ENCODE data around the gene COL4A1.

COL4A1 gene

GRCh38 chr13:110273254-110273653 is 33.7 kb downstream of the COL4A1 start:
- no CpG with 5 or more reads among the region's 6 CpGs for WGBS, 2 donors (ENCODE audit: extremely low coverage in 2 of 2, insufficient read length in 2 of 2, insufficient replicate concordance in 1 of 2)
- peaks cover 0 to 2% of the 10 kb centered on the region in 2 donors for H3K36me3 ChIP-seq (replicated peaks in 1 of 2; ENCODE audit: control insufficient read depth in 2 of 2, insufficient read depth in 2 of 2, low read length in 2 of 2)
- no peak for DNase-seq (ENCODE audit: low spot score)
- no peak overlapping the region for H3K4me2 ChIP-seq (ENCODE audit: insufficient read depth, low read length, poor library complexity, severe bottlenecking)
- no peak overlapping the region for H2AK5ac ChIP-seq (ENCODE audit: low read depth, low read length)
- H3K9ac ChIP-seq (ENCODE audit: low read depth, low read length, poor library complexity) = no peak overlapping the region
- no peaks in the 10 kb centered on the region for H3K9me3 ChIP-seq (replicated peaks in 1 of 2; ENCODE audit: control insufficient read depth in 2 of 2, insufficient read depth in 1 of 2, low read depth in 1 of 2, low read length in 2 of 2)
- no peak overlapping the region for H3K4me3 ChIP-seq (ENCODE audit: low read length in 2 of 2)
- peaks cover 2% of the 10 kb centered on the region for H3K79me1 ChIP-seq (ENCODE audit: low read depth, low read length)
- no peak overlapping the region for H3K14ac ChIP-seq (ENCODE audit: low read length)
- no peaks in the 10 kb centered on the region for H3K27me3 ChIP-seq (ENCODE audit: control insufficient read depth in 3 of 3, insufficient read depth in 3 of 3, low read depth in 1 of 3, low read length in 3 of 3)
- H3K18ac ChIP-seq (ENCODE audit: low read length) = no peak overlapping the region
- H4K91ac ChIP-seq (ENCODE audit: low read depth, low read length, poor library complexity) = no peak overlapping the region
- no peak overlapping the region for H2BK12ac ChIP-seq (ENCODE audit: low read length)
- no peak overlapping the region for H2BK15ac ChIP-seq (ENCODE audit: low read length)
- peaks cover 12 to 15% of the 10 kb centered on the region in 2 donors for H3K4me1 ChIP-seq (ENCODE audit: control insufficient read depth in 2 of 2, insufficient read depth in 1 of 2, low read depth in 1 of 2, low read length in 2 of 2)
- no peak overlapping the region for H2BK120ac ChIP-seq (ENCODE audit: low read depth, low read length)
- no peak overlapping the region for H4K8ac ChIP-seq (ENCODE audit: low read depth, low read length)
- no peak overlapping the region for H3K27ac ChIP-seq (replicated peaks; ENCODE audit: low read length)
- H3K23ac ChIP-seq (ENCODE audit: low read depth, low read length, poor library complexity) = no peak overlapping the region
- no peak overlapping the region for H2BK5ac ChIP-seq (ENCODE audit: low read length)
- no peak overlapping the region for H3K4ac ChIP-seq (ENCODE audit: low read length)
- H2AFZ ChIP-seq (ENCODE audit: low read length) = no peak overlapping the region

DNA sequence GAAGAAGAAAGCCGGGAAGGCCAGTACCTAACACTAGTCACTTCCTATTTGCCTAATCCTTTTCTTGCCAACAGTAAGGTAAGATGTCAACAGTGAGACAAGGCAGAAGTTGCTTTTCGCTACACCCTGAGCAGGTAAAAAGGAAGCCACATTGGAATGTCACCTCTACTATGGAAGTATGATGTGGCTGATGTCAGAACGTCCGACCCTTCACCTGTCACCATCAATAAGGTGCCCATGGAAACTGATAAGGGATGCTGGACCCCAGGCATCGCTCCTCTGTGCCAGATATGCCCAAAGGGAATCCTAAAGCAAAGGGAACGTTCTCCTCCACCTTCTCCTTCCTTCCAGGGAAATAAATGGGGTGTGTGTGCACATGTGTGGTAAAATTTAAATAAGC is 34.3 kb downstream of the COL4A1 start:
- Histone ChIP-seq H3K4me2 (ENCODE audit: insufficient read depth, low read length, poor library complexity, severe bottlenecking) (no peak overlapping the region), H3K23ac (ENCODE audit: low read depth, low read length, poor library complexity) (no peak overlapping the region), H3K79me1 (ENCODE audit: low read depth, low read length) (peaks cover 2% of the 10 kb centered on the region), H3K14ac (ENCODE audit: low read length) (no peak overlapping the region), H2AFZ (ENCODE audit: low read length) (no peak overlapping the region), H2BK12ac (ENCODE audit: low read length) (no peak overlapping the region), H3K27me3 (ENCODE audit: control insufficient read depth in 3 of 3, insufficient read depth in 3 of 3, low read depth in 1 of 3, low read length in 3 of 3) (no peaks in the 10 kb centered on the region), H4K8ac (ENCODE audit: low read depth, low read length) (no peak overlapping the region), H3K27ac (replicated peaks; ENCODE audit: low read length) (no peak overlapping the region), H2BK5ac (ENCODE audit: low read length) (no peak overlapping the region), H4K91ac (ENCODE audit: low read depth, low read length, poor library complexity) (no peak overlapping the region), H3K4me1 (ENCODE audit: control insufficient read depth in 2 of 2, insufficient read depth in 1 of 2, low read depth in 1 of 2, low read length in 2 of 2) (peaks cover 14 to 17% of the 10 kb centered on the region in 2 donors), H3K9ac (ENCODE audit: low read depth, low read length, poor library complexity) (no peak overlapping the region), H3K4ac (ENCODE audit: low read length) (no peak overlapping the region), H2BK120ac (ENCODE audit: low read depth, low read length) (no peak overlapping the region), H3K4me3 (ENCODE audit: low read length in 2 of 2) (no peak overlapping the region), H2AK5ac (ENCODE audit: low read depth, low read length) (no peak overlapping the region), H3K36me3 (replicated peaks in 1 of 2; ENCODE audit: control insufficient read depth in 2 of 2, insufficient read depth in 2 of 2, low read length in 2 of 2) (peaks cover 0 to 2% of the 10 kb centered on the region in 2 donors), H3K9me3 (replicated peaks in 1 of 2; ENCODE audit: control insufficient read depth in 2 of 2, insufficient read depth in 1 of 2, low read depth in 1 of 2, low read length in 2 of 2) (no peaks in the 10 kb centered on the region), H3K18ac (ENCODE audit: low read length) (no peak overlapping the region), H2BK15ac (ENCODE audit: low read length) (no peak overlapping the region)
- WGBS, 2 donors (ENCODE audit: extremely low coverage in 2 of 2, insufficient read length in 2 of 2, insufficient replicate concordance in 1 of 2) = no CpG with 5 or more reads among the region's 6 CpGs
- DNase-seq (ENCODE audit: low spot score) = no peak

DNA sequence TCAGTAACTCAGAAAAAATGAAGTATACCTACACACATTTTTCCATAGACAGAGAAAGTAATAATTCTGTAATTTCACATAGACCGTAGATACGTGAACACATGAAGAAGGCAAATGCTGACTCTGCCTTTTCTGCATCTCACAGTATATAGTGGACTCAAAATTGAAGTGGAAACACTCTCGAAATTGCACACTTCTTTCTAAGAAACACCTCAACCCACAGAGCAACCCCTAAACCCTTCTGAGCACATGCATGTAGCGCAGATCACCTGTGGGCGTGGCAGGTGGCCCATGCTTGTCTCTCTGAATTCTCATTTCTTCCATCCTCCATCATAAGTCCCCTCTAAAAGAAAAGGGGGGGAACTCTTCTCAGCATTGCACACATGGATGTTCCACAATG is 34.7 kb downstream of the COL4A1 start:
- H3K4me1 ChIP-seq (ENCODE audit: control insufficient read depth in 2 of 2, insufficient read depth in 1 of 2, low read depth in 1 of 2, low read length in 2 of 2) = peaks cover 16 to 20% of the 10 kb centered on the region in 2 donors
- no peak overlapping the region for H4K8ac ChIP-seq (ENCODE audit: low read depth, low read length)
- no peak overlapping the region for H2AFZ ChIP-seq (ENCODE audit: low read length)
- H3K23ac ChIP-seq (ENCODE audit: low read depth, low read length, poor library complexity) = no peak overlapping the region
- no peak overlapping the region for H3K9ac ChIP-seq (ENCODE audit: low read depth, low read length, poor library complexity)
- no peak overlapping the region for H2BK5ac ChIP-seq (ENCODE audit: low read length)
- no peak overlapping the region for H2BK15ac ChIP-seq (ENCODE audit: low read length)
- no peak overlapping the region for H2BK12ac ChIP-seq (ENCODE audit: low read length)
- no peak overlapping the region for H3K4me3 ChIP-seq (ENCODE audit: low read length in 2 of 2)
- no peak overlapping the region for H3K18ac ChIP-seq (ENCODE audit: low read length)
- H3K4me2 ChIP-seq (ENCODE audit: insufficient read depth, low read length, poor library complexity, severe bottlenecking) = no peak overlapping the region
- H3K27ac ChIP-seq (replicated peaks; ENCODE audit: low read length) = no peak overlapping the region
- peaks cover 0 to 2% of the 10 kb centered on the region in 2 donors for H3K36me3 ChIP-seq (replicated peaks in 1 of 2; ENCODE audit: control insufficient read depth in 2 of 2, insufficient read depth in 2 of 2, low read length in 2 of 2)
- H4K91ac ChIP-seq (ENCODE audit: low read depth, low read length, poor library complexity) = no peak overlapping the region
- no peak overlapping the region for H2AK5ac ChIP-seq (ENCODE audit: low read depth, low read length)
- no peak overlapping the region for H2BK120ac ChIP-seq (ENCODE audit: low read depth, low read length)
- no CpG with 5 or more reads among the region's 5 CpGs for WGBS, 2 donors (ENCODE audit: extremely low coverage in 2 of 2, insufficient read length in 2 of 2, insufficient replicate concordance in 1 of 2)
- H3K4ac ChIP-seq (ENCODE audit: low read length) = no peak overlapping the region
- H3K9me3 ChIP-seq (replicated peaks in 1 of 2; ENCODE audit: control insufficient read depth in 2 of 2, insufficient read depth in 1 of 2, low read depth in 1 of 2, low read length in 2 of 2) = no peaks in the 10 kb centered on the region
- H3K14ac ChIP-seq (ENCODE audit: low read length) = no peak overlapping the region
- peaks cover 2% of the 10 kb centered on the region for H3K79me1 ChIP-seq (ENCODE audit: low read depth, low read length)
- DNase-seq (ENCODE audit: low spot score) = no peak
- no peaks in the 10 kb centered on the region for H3K27me3 ChIP-seq (ENCODE audit: control insufficient read depth in 3 of 3, insufficient read depth in 3 of 3, low read depth in 1 of 3, low read length in 3 of 3)

- no peak overlapping the region for H3K4ac ChIP-seq (ENCODE audit: low read length)
- H3K23ac ChIP-seq (ENCODE audit: low read depth, low read length, poor library complexity) = no peak overlapping the region
- no peaks in the 10 kb centered on the region for H3K9me3 ChIP-seq (replicated peaks in 1 of 2; ENCODE audit: control insufficient read depth in 2 of 2, insufficient read depth in 1 of 2, low read depth in 1 of 2, low read length in 2 of 2)
- H3K18ac ChIP-seq (ENCODE audit: low read length) = no peak overlapping the region
- H3K4me1 ChIP-seq (ENCODE audit: control insufficient read depth in 2 of 2, insufficient read depth in 1 of 2, low read depth in 1 of 2, low read length in 2 of 2) = peaks cover 24 to 26% of the 10 kb centered on the region in 2 donors
- H4K91ac ChIP-seq (ENCODE audit: low read depth, low read length, poor library complexity) = no peak overlapping the region
- H2BK12ac ChIP-seq (ENCODE audit: low read length) = no peak overlapping the region
- peaks cover 0 to 2% of the 10 kb centered on the region in 2 donors for H3K36me3 ChIP-seq (replicated peaks in 1 of 2; ENCODE audit: control insufficient read depth in 2 of 2, insufficient read depth in 2 of 2, low read length in 2 of 2)
- no CpG with 5 or more reads among the region's 5 CpGs for WGBS, 2 donors (ENCODE audit: extremely low coverage in 2 of 2, insufficient read length in 2 of 2, insufficient replicate concordance in 1 of 2)
- H4K8ac ChIP-seq (ENCODE audit: low read depth, low read length) = no peak overlapping the region
- no peak overlapping the region for H3K9ac ChIP-seq (ENCODE audit: low read depth, low read length, poor library complexity)
- H2BK120ac ChIP-seq (ENCODE audit: low read depth, low read length) = no peak overlapping the region
- H3K4me2 ChIP-seq (ENCODE audit: insufficient read depth, low read length, poor library complexity, severe bottlenecking) = no peak overlapping the region
- H3K4me3 ChIP-seq (ENCODE audit: low read length in 2 of 2) = no peak overlapping the region
- H3K79me1 ChIP-seq (ENCODE audit: low read depth, low read length) = peaks cover 2% of the 10 kb centered on the region
- H2AFZ ChIP-seq (ENCODE audit: low read length) = no peak overlapping the region
- no peak overlapping the region for H3K27ac ChIP-seq (replicated peaks; ENCODE audit: low read length)
- no peak for DNase-seq (ENCODE audit: low spot score)
- H2BK15ac ChIP-seq (ENCODE audit: low read length) = no peak overlapping the region
- no peak overlapping the region for H3K14ac ChIP-seq (ENCODE audit: low read length)
- H2BK5ac ChIP-seq (ENCODE audit: low read length) = no peak overlapping the region
- H2AK5ac ChIP-seq (ENCODE audit: low read depth, low read length) = no peak overlapping the region
- no peaks in the 10 kb centered on the region for H3K27me3 ChIP-seq (ENCODE audit: control insufficient read depth in 3 of 3, insufficient read depth in 3 of 3, low read depth in 1 of 3, low read length in 3 of 3)
Measured at GRCh38 chr13:110271313-110271712, 35.6 kb downstream of the COL4A1 start.

Measured in neuronal stem cell (in vitro differentiated cells).